Activated CD4-positive, alpha-beta T cell treated with anti-CD3 and anti-CD28 coated beads, Interleukin-2, amount 10 ng/mL, durations not matched to agents 24 days and 14 days (primary cell): ENCODE results near the gene BMPER. TPM values are rescaled to one million over a fixed set of nuclear protein-coding genes. Genes with fewer than 3 reads are reported as not detected.
"Not testable (repeated sequence)": the region's sequence is repeated elsewhere in the genome, so short reads cannot be mapped to it uniquely, and the experiment has no call there.

Source experiments
- DNase-seq: peaks from one replicate; pipeline ENCODE4 v3.0.0; 2022
- H3K27ac Mint-ChIP-seq: one replicate; pipeline ENCODE4 v1.8.0; 2022; ENCODE audit warnings: mild to moderate bottlenecking, mixed read lengths
- H3K27me3 Mint-ChIP-seq: one replicate; pipeline ENCODE4 v1.8.0; 2022; ENCODE audit warnings: mixed read lengths
- H3K36me3 Mint-ChIP-seq: one replicate; pipeline ENCODE4 v1.8.0; 2022; ENCODE audit warnings: low read depth, mild to moderate bottlenecking, mixed read lengths
- H3K4me1 Mint-ChIP-seq: one replicate; pipeline ENCODE4 v1.8.0; 2021; ENCODE audit warnings: mixed read lengths
- H3K4me3 Mint-ChIP-seq: one replicate; pipeline ENCODE4 v1.8.0; 2022; ENCODE audit warnings: mild to moderate bottlenecking, moderate library complexity, mixed read lengths
- H3K9me3 Mint-ChIP-seq: one replicate; pipeline ENCODE4 v1.8.0; 2021; ENCODE audit warnings: mixed read lengths
- intact Hi-C: fragments of 100-400 bp; cut with micrococcal nuclease; formaldehyde crosslinking; loops from one replicate; pipeline ENCODE4 v1.15.1; 2023
- total RNA-seq: library from RNA; stranded (reverse); gene quantifications from 2 replicates; pipeline ENCODE4 v1.2.3, GENCODE V29; 2022

The BMPER gene
- total RNA-seq, 1 donor from 2014 or later = not detected

DNA sequence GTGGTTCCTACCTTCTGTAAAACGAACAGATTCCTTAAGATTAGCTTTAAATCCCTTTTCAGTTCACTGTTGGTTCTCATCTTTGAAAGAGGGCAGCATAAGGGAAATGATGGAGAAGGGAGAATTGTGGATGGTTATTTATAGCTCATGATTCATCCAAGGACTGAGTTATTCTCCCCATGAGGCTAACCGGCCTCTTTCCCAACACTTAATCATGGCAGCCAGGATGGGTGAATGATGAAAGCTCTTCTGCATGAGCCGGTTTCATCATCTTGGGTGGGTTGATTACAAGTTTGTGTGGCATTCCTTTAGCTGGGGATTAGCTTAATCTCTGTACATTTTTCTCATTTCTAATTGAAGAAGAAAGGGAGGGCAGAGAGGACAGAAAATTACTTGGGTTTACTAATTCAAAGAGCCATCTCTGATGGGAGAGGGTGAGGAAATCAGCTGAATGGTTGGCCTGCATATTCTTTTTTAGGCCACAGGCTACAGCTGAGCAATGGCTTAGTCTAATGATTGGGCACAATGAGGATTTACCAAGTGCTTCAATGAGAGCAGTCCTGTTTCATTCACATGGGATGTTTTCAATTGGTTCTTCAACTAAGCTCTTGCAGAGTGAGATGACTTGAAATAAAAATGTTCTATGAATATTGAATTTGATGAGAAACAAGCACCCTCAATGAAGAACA is 250.0 kb downstream of the BMPER start:
- Mint-ChIP-seq H3K9me3 (no peaks in the 10 kb centered on the region), H3K4me3 (no peak overlapping the region), H3K36me3 (no peaks in the 10 kb centered on the region), H3K27ac (no peak overlapping the region), H3K27me3 (no peaks in the 10 kb centered on the region), H3K4me1 (no peaks in the 10 kb centered on the region)
- intact Hi-C loops = no loop called here
- DNase-seq = no peak

DNA sequence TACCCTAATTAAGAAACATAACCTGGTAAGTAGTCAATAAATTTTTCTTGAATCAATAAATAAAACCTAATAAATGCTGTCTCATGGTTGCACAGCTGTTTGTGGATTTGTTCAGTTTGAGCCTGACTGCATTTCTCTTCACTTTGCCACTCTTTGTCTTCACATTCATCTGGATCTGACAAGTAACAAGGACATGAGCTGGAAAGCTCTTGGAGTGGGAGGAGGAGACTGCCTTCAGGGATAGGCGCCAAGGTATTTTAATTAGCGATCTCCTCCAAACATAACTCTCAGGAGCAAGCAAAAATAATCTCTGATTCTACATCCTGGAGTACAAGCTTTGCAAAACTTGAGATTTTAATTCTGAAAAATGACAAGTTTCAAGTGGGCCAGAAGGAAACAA is 251.0 kb downstream of the BMPER start:
- no peaks in the 10 kb centered on the region for H3K27me3 Mint-ChIP-seq
- H3K27ac Mint-ChIP-seq = no peak overlapping the region
- DNase-seq = no peak
- H3K36me3 Mint-ChIP-seq = no peaks in the 10 kb centered on the region
- H3K4me3 Mint-ChIP-seq = no peak overlapping the region
- H3K9me3 Mint-ChIP-seq = no peaks in the 10 kb centered on the region
- H3K4me1 Mint-ChIP-seq = no peaks in the 10 kb centered on the region
- intact Hi-C loops = no loop called here

GRCh38 chr7:34157137-34157536 is 251.8 kb downstream of the BMPER start:
- Mint-ChIP-seq H3K9me3 (no peaks in the 10 kb centered on the region), H3K27ac (no peak overlapping the region), H3K36me3 (no peaks in the 10 kb centered on the region)

GRCh38 chr7:34158368-34159153 is 253.2 kb downstream of the BMPER start:
- no peaks in the 10 kb centered on the region for H3K36me3 Mint-ChIP-seq
- intact Hi-C loops = no loop called here

More at GRCh38 chr7:34157137-34157536, 251.8 kb downstream of the BMPER start:
- no peak overlapping the region for H3K4me3 Mint-ChIP-seq
- no peak for DNase-seq
- no peaks in the 10 kb centered on the region for H3K4me1 Mint-ChIP-seq
- intact Hi-C loops = no loop called here
- no peaks in the 10 kb centered on the region for H3K27me3 Mint-ChIP-seq

DNA sequence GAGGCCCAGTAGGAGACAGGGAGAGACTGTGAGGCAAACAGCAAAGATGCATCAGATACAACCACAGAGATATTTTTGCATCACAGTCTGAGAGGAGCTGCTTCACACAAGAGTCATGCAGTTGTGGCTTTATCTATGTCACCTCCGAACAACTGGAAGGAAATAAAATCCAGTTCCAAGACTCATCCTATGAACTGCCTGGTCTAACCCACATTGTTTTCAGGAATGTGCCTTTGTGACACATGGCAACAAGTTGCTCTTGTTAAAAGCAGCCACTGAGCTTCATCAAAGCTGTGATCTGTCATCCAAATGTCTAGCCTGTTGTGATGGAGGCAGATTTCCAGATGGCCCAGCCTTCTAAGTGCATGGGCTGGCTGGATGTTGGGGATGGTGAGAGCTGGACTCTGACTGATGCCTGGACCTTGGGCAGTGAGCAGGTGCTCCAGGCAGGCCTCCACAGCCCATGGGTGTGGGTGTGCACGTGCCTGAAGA is 255.0 kb downstream of the BMPER start:
- DNase-seq = no peak
- Mint-ChIP-seq H3K27me3 (no peaks in the 10 kb centered on the region), H3K27ac (no peak overlapping the region), H3K9me3 (no peaks in the 10 kb centered on the region), H3K36me3 (no peaks in the 10 kb centered on the region), H3K4me1 (no peaks in the 10 kb centered on the region), H3K4me3 (no peak overlapping the region)
- intact Hi-C loops = no loop called here

More at GRCh38 chr7:34158368-34159153, 253.2 kb downstream of the BMPER start:
- Mint-ChIP-seq H3K9me3 (no peaks in the 10 kb centered on the region), H3K4me3 (no peak overlapping the region), H3K27me3 (no peaks in the 10 kb centered on the region), H3K27ac (no peak overlapping the region), H3K4me1 (no peaks in the 10 kb centered on the region)
- DNase-seq = no peak

DNA sequence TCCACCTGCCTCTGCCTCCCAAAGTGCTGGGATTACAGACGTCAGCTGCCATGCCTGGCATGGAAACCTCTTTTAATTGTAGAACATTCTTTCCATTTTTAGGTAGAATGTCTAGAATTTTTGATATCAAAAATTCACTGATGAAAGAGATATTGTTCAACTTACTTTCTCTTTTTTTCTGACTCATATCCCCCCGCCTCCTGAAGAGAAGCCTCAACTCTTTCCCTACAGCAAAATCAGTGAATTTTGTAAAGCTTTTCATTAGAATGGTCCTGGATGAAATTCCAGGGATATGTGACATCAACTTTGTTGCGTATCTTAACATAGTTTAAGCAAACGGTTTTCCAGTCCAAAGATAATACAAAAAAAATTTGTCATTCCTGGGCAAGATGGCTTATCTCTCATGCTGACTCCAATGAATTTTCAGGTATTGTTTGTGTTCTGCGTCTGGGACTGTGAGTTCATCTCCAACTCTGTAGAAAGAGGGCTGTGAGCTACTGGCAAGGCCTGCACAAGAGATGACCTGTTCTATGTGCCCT is 256.8 kb downstream of the BMPER start:
- Mint-ChIP-seq H3K27me3 (no peaks in the 10 kb centered on the region), H3K27ac (no peak overlapping the region), H3K9me3 (no peaks in the 10 kb centered on the region), H3K4me3 (no peak overlapping the region), H3K36me3 (no peaks in the 10 kb centered on the region), H3K4me1 (no peaks in the 10 kb centered on the region)
- intact Hi-C loops = no loop called here
- DNase-seq = no peak

DNA sequence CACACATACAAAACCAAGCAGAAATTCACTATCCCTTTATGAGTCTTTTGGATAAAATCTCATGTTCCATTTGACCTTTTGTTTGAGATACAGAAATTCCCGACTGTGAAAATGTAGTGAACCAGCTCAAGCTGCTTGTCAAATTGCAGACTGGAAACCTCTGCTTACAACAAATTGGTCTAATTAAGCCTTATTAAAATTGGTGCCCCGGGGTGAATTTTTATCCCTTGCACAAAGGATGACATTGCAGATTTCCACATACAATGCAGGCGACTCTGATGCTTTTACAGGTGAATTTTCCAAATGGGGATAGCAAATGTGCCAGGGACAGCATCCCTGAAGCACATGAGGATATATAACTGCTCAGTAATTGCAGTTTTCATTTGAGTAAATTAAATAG is 257.3 kb downstream of the BMPER start:
- Mint-ChIP-seq H3K4me1 (no peaks in the 10 kb centered on the region), H3K27ac (no peak overlapping the region), H3K27me3 (no peaks in the 10 kb centered on the region), H3K4me3 (no peak overlapping the region), H3K9me3 (no peaks in the 10 kb centered on the region), H3K36me3 (no peaks in the 10 kb centered on the region)
- no peak for DNase-seq
- intact Hi-C loops = no loop called here

GRCh38 chr7:34163956-34164355 is 258.6 kb downstream of the BMPER start:
- intact Hi-C loops = no loop called here
- DNase-seq = no peak
- Mint-ChIP-seq H3K4me3 (no peak overlapping the region), H3K36me3 (no peaks in the 10 kb centered on the region), H3K27me3 (no peaks in the 10 kb centered on the region), H3K27ac (no peak overlapping the region), H3K4me1 (no peaks in the 10 kb centered on the region), H3K9me3 (peaks cover 3% of the 10 kb centered on the region)

- H3K27me3 Mint-ChIP-seq = no peaks in the 10 kb centered on the region
- no peak overlapping the region for H3K4me3 Mint-ChIP-seq
- no peak for DNase-seq
- no peaks in the 10 kb centered on the region for H3K36me3 Mint-ChIP-seq
- no peaks in the 10 kb centered on the region for H3K4me1 Mint-ChIP-seq
- peaks cover 3% of the 10 kb centered on the region for H3K9me3 Mint-ChIP-seq
- intact Hi-C loops = no loop called here
- no peak overlapping the region for H3K27ac Mint-ChIP-seq
Measured at GRCh38 chr7:34165466-34165865, 260.1 kb downstream of the BMPER start.

DNA sequence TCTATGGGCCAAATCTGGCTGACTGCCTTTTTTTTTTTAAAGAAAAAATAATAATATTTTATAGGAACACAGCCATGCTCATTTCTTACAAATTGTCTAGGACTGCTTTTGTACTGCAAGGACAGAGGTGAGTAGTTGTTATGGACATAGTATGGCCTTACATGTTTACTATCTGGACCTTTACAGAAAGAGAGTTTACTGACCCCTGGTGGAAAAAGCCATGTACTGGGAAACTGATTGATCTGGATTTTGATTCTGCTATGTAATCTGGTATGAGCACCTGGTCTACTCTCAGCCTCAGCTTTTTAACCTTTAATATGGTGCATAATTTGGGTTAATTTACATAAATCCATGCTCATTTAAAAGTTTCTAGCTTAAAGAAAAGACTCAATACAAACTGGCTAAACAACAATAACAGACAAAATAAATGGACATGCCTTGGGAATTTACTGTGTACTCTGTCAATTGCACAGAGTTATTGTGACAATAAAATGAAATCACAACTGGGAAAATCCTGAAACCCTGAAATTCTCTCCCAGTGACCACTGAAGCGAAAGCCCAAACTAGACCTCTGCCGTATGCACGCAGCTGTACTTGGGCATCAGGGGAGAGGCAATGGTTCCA is 260.7 kb downstream of the BMPER start:
- Mint-ChIP-seq H3K27ac (no peak overlapping the region), H3K4me1 (no peaks in the 10 kb centered on the region), H3K27me3 (no peaks in the 10 kb centered on the region), H3K9me3 (peaks cover 3% of the 10 kb centered on the region), H3K36me3 (no peaks in the 10 kb centered on the region), H3K4me3 (no peak overlapping the region)
- DNase-seq = no peak
- intact Hi-C loops = no loop called here

DNA sequence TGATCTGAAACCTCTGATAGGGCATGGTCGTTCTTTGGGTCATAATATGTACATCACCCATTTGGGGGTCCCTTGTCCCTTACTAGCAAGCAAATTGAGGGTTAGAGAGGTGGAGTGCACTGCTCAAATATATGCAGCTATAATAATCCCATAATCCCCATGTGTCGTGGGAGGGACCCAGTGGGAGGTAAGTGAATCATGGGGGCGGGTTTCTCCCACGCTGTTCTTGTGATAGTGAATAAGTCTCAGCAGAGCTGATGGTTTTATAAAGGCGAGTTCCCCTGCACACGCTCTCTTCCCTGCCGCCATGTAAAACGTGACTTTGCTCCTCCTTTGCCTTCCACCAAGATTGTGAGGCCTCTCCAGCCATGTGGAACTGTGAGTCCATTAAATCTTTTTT is 262.7 kb downstream of the BMPER start:
- H3K9me3 Mint-ChIP-seq = peaks cover 3% of the 10 kb centered on the region
- no peaks in the 10 kb centered on the region for H3K36me3 Mint-ChIP-seq
- intact Hi-C loops = no loop called here
- no peaks in the 10 kb centered on the region for H3K4me1 Mint-ChIP-seq
- no peaks in the 10 kb centered on the region for H3K27me3 Mint-ChIP-seq
- no peak for DNase-seq
- no peak overlapping the region for H3K4me3 Mint-ChIP-seq
- H3K27ac Mint-ChIP-seq = no peak overlapping the region

DNA sequence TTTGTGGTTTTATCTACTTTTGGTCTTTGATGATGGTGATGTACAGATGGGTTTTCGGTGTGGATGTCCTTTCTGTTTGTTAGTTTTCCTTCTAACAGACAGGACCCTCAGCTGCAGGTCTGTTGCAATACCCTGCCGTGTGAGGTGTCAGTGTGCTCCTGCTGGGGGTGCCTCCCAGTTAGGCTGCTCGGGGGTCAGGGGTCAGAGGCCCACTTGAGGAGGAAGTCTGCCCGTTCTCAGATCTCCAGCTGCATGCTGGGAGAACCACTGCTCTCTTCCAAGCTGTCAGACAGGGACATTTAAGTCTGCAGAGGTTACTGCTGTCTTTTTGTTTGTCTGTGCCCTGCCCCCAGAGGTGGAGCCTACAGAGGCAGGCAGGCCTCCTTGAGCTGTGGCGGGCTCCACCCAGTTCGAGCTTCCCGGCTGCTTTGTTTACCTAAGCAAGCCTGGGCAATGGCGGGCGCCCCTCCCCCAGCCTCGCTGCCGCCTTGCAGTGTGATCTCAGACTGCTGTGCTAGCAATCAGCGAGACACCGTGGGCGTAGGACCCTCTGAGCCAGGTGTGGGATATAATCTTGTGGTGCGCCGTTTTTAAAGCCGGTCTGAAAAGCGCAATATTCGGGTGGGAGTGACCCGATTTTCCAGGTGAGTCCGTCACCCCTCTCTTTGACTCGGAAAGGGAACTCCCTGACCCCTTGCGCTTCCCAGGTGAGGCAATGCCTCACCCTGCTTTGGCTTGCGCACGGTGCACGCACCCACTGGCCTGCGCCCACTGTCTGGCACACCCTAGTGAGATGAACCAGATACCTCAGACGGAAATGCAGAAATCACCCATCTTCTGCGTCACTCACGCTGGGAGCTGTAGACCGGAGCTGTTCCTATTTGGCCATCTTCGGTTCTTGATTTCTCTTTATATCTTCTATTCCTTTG is 269.6 kb downstream of the BMPER start:
- intact Hi-C loops = not testable (repeated sequence)

GRCh38 chr7:34175837-34176236 is 270.5 kb downstream of the BMPER start:
- Mint-ChIP-seq H3K36me3 (no peaks in the 10 kb centered on the region), H3K27ac (no peak overlapping the region), H3K27me3 (no peaks in the 10 kb centered on the region), H3K4me3 (no peak overlapping the region), H3K4me1 (no peaks in the 10 kb centered on the region), H3K9me3 (no peaks in the 10 kb centered on the region)
- intact Hi-C loops = no loop called here
- DNase-seq = no peak

More for the DNA sequence above, 269.6 kb downstream of the BMPER start:
- H3K27ac Mint-ChIP-seq, H3K36me3 Mint-ChIP-seq, H3K4me1 Mint-ChIP-seq, H3K27me3 Mint-ChIP-seq, H3K9me3 Mint-ChIP-seq, DNase-seq, H3K4me3 Mint-ChIP-seq: not testable (repeated sequence)
